Peyer's patch (tissue), 4 donors: ENCODE data around the gene TMEM53. TPM values are rescaled to one million over a fixed set of nuclear protein-coding genes. Genes with fewer than 3 reads are reported as not detected.

Experiments used
- DNase-seq, 3 donors: peaks; one replicate each; pipeline ENCODE4 v3.0.0-alpha.2; 2017 to 2019
- H3K27ac ChIP-seq, 4 donors: fragments of 200-600 bp; sonication (generic); one replicate each; pipeline ENCODE4 v1.5.1; 2016 to 2019
- H3K27me3 ChIP-seq, 2 donors: fragments of 200-600 bp; sonication (generic); one replicate each; pipeline ENCODE4 v1.5.1; 2019
- H3K36me3 ChIP-seq, 3 donors: fragments of 200-600 bp; sonication (generic); one replicate each; pipeline ENCODE4 v1.5.1; 2016 to 2019
- H3K4me1 ChIP-seq, 4 donors: fragments of 200-600 bp; sonication (generic); one replicate each; pipeline ENCODE4 v1.5.1; 2016 to 2019
- H3K4me3 ChIP-seq, 4 donors: fragments of 200-600 bp; sonication (generic); 1 replicate in 3 of 4; 2 replicates in 1 of 4; pipeline ENCODE4 v1.5.1; 2016 to 2019; ENCODE audit warnings: mild to moderate bottlenecking in 1 of 4
- H3K9me3 ChIP-seq, 4 donors: fragments of 200-600 bp; sonication (generic); one replicate each; pipeline ENCODE4 v1.5.1; 2016 to 2019; ENCODE audit warnings: mild to moderate bottlenecking in 1 of 4
- CTCF ChIP-seq, 6 experiments: fragments of 450-650 bp in 4 of 6; fragments of 200-600 bp in 2 of 6; sonication (generic) in 1 of 6; IDR thresholded peaks; one replicate each; pipeline ENCODE4 v1.5.1; 2017 to 2019; ENCODE audit warnings: antibody characterized with exemption in 6 of 6, mild to moderate bottlenecking in 3 of 6, moderate library complexity in 1 of 6
- POLR2A ChIP-seq, 2 donors: fragments of 450-650 bp; IDR thresholded peaks; one replicate each; pipeline ENCODE4 v1.5.1; 2017; ENCODE audit warnings: antibody characterized with exemption in 2 of 2, mild to moderate bottlenecking in 2 of 2, moderate library complexity in 2 of 2
- total RNA-seq, 4 donors: library from RNA; depleted of rRNA; stranded (reverse); fragments of >200 nt; gene quantifications; one replicate each; pipeline ENCODE4 v1.1.0, GENCODE V29; 2016

The TMEM53 gene
- total RNA-seq, 4 donors from 2014 or later, result 23.1 to 30.8 (median 26.5) TPM; not detected in 1

DNA sequence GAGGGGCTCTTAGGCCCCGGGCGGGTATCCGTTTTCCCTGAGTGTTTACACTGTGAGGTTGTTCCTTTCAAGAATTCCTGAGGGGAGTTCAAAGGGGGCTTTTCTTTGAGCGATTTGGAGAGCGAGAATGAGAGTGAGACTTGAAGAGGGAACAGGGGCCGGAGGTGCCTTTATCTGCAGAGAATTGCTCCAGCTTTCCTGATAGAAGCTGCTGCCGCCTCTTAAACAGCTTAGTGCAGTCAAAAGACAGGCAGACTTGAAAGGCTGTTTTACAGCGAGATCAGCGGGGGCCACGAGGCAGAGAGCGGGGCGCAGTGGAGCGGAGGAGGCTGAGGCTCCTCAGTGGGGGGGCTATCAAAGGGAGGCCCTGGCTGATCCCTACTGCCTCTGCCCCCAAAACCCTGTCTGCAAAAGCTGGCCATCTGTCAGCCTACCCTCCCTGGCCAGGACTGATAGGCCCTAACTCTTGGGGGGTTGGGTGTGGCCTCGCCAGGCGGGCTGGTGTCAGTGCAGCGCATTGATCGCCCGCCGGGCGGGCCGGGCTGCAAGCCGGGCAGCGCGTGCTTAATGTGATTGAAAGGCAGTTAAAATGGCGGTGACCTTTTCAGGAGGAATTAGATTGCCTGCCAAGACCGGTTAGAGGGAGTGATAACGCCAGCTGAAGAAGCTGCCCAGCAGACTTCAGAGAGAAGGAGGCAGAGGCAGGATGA is 36.4 kb downstream of the TMEM53 start:
- DNase-seq, result no peak
- Histone ChIP-seq H3K4me1 (peaks cover 0 to 8% (median 1%) of the 10 kb centered on the region in 4 donors), H3K9me3 (no peaks in the 10 kb centered on the region), H3K27me3 (no peaks in the 10 kb centered on the region), H3K4me3 (no peak overlapping the region), H3K27ac (no peak overlapping the region), H3K36me3 (peaks cover 0 to 86% (median 0%) of the 10 kb centered on the region in 3 donors)
- no peak for TF ChIP-seq POLR2A (IDR thresholded peaks at IDR 0.05)
- TF ChIP-seq CTCF (IDR thresholded peaks at IDR 0.05), result no peak

- Histone ChIP-seq H3K4me3 (no peak overlapping the region), H3K27ac (no peak overlapping the region), H3K36me3 (peaks cover 0 to 77% (median 0%) of the 10 kb centered on the region in 3 donors)
Measured at GRCh38 chr1:44636688-44637598, 37.3 kb downstream of the TMEM53 start.

DNA sequence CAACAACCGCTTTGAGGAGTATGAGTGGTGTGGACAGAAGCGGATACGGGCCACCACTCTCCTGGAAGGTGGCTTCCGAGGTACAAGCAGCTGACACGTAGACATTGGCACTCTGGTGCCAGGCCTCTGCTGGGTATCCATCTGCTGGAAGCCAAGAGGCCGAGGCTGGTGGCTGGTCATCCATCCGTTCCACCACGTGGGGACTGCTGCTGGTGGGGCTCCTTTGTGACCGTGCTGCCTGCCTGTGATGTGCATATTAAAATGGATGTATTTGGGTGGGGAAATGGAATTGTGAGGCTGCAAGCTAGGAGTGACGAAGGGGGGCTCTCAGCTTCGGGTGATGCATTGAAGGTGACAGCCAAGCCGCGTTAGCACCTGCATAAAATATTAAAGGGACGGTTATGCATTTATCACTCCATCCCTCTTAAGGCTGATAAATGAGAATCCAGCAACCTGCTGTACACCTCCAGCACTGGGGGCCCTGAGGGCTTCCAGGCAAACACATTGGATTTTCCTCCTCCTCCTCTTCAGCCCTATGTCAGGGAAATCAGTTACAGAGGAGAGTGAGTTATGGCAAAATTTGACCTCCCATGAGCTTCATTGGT is 38.1 kb downstream of the TMEM53 start:
- Histone ChIP-seq H3K27me3 (no peaks in the 10 kb centered on the region), H3K36me3 (peaks cover 0 to 69% (median 0%) of the 10 kb centered on the region in 3 donors), H3K27ac (no peak overlapping the region), H3K4me1 (peaks cover 0 to 10% (median 4%) of the 10 kb centered on the region in 4 donors), H3K4me3 (no peak overlapping the region), H3K9me3 (no peaks in the 10 kb centered on the region)
- DNase-seq, result no peak
- TF ChIP-seq POLR2A (IDR thresholded peaks at IDR 0.05), result no peak
- TF ChIP-seq CTCF (IDR thresholded peaks at IDR 0.05), result no peak

More at GRCh38 chr1:44636688-44637598, 37.3 kb downstream of the TMEM53 start:
- Histone ChIP-seq H3K4me1 (peaks cover 0 to 10% (median 4%) of the 10 kb centered on the region in 4 donors), H3K9me3 (no peaks in the 10 kb centered on the region), H3K27me3 (no peaks in the 10 kb centered on the region)
- no peak for TF ChIP-seq CTCF (IDR thresholded peaks at IDR 0.05)
- TF ChIP-seq POLR2A (IDR thresholded peaks at IDR 0.05), result no peak
- no peak for DNase-seq

DNA sequence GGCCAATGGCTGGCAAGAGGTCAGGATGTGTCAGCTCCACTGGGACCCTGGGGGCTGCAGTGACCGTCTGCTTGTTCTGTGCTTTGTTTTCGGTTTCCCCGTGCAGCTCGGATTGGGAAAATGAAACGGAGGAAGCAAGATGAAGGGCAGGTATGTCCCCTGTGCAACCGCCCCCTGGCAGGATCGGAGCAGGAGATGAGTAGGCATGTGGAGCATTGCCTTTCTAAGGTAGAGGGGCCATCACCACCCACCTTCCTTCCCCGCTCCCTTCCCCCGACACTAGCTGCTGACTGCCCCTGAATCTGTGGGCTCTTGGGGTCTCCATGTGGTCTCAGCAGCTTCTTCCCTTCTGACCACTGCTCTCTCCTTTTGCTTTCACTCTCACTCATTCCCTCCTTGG is 38.8 kb downstream of the TMEM53 start:
- Histone ChIP-seq H3K27ac (no peak overlapping the region), H3K4me1 (peaks cover 0 to 10% (median 4%) of the 10 kb centered on the region in 4 donors), H3K27me3 (no peaks in the 10 kb centered on the region), H3K4me3 (no peak overlapping the region), H3K36me3 (peaks cover 0 to 62% (median 0%) of the 10 kb centered on the region in 3 donors), H3K9me3 (no peaks in the 10 kb centered on the region)
- no peak for TF ChIP-seq POLR2A (IDR thresholded peaks at IDR 0.05)
- TF ChIP-seq CTCF (IDR thresholded peaks at IDR 0.05), result no peak
- no peak for DNase-seq

DNA sequence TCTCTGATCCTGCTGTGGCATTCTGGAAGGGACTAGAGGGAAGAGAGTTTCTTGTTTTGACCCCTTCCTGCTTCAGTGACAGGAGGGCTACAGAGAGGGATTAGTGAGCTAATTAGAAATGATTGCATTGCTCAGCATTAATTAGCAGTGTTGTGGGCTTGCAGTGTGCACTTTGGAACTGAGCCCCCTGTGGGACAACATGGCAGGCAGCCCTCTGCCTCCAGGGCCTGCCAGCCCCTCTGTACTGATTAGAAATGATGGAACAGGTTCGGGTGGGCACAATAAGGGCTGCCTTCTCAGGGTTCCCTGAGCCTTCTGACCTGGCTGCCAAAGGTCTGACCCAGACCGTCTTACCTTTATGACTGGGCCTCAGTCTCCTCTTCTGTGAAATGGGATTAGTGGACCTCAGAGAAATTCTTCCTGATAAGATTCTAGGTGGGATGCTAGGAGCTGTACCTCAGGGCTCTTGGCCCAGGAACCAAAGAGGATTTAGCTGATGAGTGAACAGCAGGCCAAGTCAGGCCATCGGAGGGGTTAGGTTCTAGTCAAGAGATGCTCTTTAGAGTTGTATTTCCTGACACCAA is 39.6 kb downstream of the TMEM53 start:
- Histone ChIP-seq H3K4me3 (no peak overlapping the region), H3K27ac (no peak overlapping the region), H3K27me3 (no peaks in the 10 kb centered on the region), H3K9me3 (no peaks in the 10 kb centered on the region), H3K4me1 (peaks cover 0 to 10% (median 4%) of the 10 kb centered on the region in 4 donors), H3K36me3 (peaks cover 0 to 54% (median 0%) of the 10 kb centered on the region in 3 donors)
- TF ChIP-seq POLR2A (IDR thresholded peaks at IDR 0.05) (no peak), CTCF (IDR thresholded peaks at IDR 0.05) (no peak)
- DNase-seq, result no peak
